H9 (cell line): ENCODE results near the gene TGFBR2. TPM values are rescaled to one million over a fixed set of nuclear protein-coding genes. Genes with fewer than 3 reads are reported as not detected.

Experiments
- DNase-seq: peaks from one replicate; pipeline ENCODE4 v3.0.0-alpha.2; 2017
- H2AFZ ChIP-seq: one replicate; pipeline ENCODE4 v1.6.1; 2013; ENCODE audit warnings: mild to moderate bottlenecking, low read length, control low read depth, moderate library complexity
- H2AK5ac ChIP-seq: 2 replicates; pipeline ENCODE4 v1.6.1; 2013; ENCODE audit warnings: low read length, control low read depth, mixed read lengths; ENCODE audit not compliant: insufficient read length
- H2BK120ac ChIP-seq: one replicate; pipeline ENCODE4 v1.6.1; 2013; ENCODE audit warnings: low read depth, mild to moderate bottlenecking, low read length, control low read depth, inconsistent platforms; ENCODE audit not compliant: poor library complexity, severe bottlenecking
- H2BK12ac ChIP-seq: 2 replicates; pipeline ENCODE4 v1.6.1; 2013; ENCODE audit warnings: low read length, control low read depth, mixed read lengths, low read depth; ENCODE audit not compliant: insufficient read length
- H2BK15ac ChIP-seq: 2 replicates; pipeline ENCODE4 v1.6.1; 2013; ENCODE audit warnings: low read depth, low read length, control low read depth
- H2BK20ac ChIP-seq: one replicate; pipeline ENCODE4 v1.6.1; 2013; ENCODE audit warnings: low read depth, mild to moderate bottlenecking, low read length, control low read depth, inconsistent platforms; ENCODE audit not compliant: poor library complexity, severe bottlenecking
- H2BK5ac ChIP-seq: 2 replicates; pipeline ENCODE4 v1.6.1; 2013; ENCODE audit warnings: low read length, control low read depth, mixed read lengths; ENCODE audit not compliant: insufficient read length
- H3K14ac ChIP-seq: 2 replicates; pipeline ENCODE4 v1.6.1; 2013; ENCODE audit warnings: low read length, control low read depth; ENCODE audit not compliant: insufficient read depth
- H3K18ac ChIP-seq: 2 replicates; pipeline ENCODE4 v1.6.1; 2013; ENCODE audit warnings: low read depth, mild to moderate bottlenecking, mixed read lengths, low read length, control low read depth; ENCODE audit not compliant: insufficient read length
- H3K23ac ChIP-seq: 2 replicates; pipeline ENCODE4 v1.6.1; 2013; ENCODE audit warnings: low read length, control low read depth, mixed read lengths, low read depth; ENCODE audit not compliant: insufficient read length
- H3K23me2 ChIP-seq: 2 replicates; pipeline ENCODE4 v1.6.1; 2013; ENCODE audit warnings: low read depth, mild to moderate bottlenecking, mixed read lengths, low read length, control low read depth; ENCODE audit not compliant: insufficient read length, poor library complexity, severe bottlenecking
- H3K27ac ChIP-seq: 2 replicates; pipeline ENCODE4 v1.5.1; 2013; ENCODE audit warnings: low read length, control low read depth, mixed read lengths, low read depth; ENCODE audit not compliant: insufficient read length
- H3K27me3 ChIP-seq: 2 replicates; pipeline ENCODE4 v1.6.1; 2013; ENCODE audit warnings: low read length, control low read depth, inconsistent platforms; ENCODE audit not compliant: insufficient read depth
- H3K4ac ChIP-seq: 2 replicates; pipeline ENCODE4 v1.6.1; 2013; ENCODE audit warnings: low read depth, mild to moderate bottlenecking, control low read depth, inconsistent platforms, low read length, moderate library complexity
- H3K4me1 ChIP-seq: 2 replicates; pipeline ENCODE4 v1.6.1; 2013; ENCODE audit warnings: low read length, control low read depth, inconsistent platforms; ENCODE audit not compliant: insufficient read depth
- H3K4me2 ChIP-seq: 2 replicates; pipeline ENCODE4 v1.6.1; 2013; ENCODE audit warnings: low read length, control low read depth, mixed read lengths; ENCODE audit not compliant: insufficient read length, insufficient read depth
- H3K56ac ChIP-seq: 2 replicates; pipeline ENCODE4 v1.6.1; 2013; ENCODE audit warnings: low read depth, mild to moderate bottlenecking, mixed read lengths, low read length, control low read depth; ENCODE audit not compliant: insufficient read length
- H3K79me1 ChIP-seq: 2 replicates; pipeline ENCODE4 v1.6.1; 2013; ENCODE audit warnings: low read depth, mild to moderate bottlenecking, moderate library complexity, low read length, control low read depth, inconsistent platforms; ENCODE audit not compliant: insufficient read depth, poor library complexity, severe bottlenecking
- H3K79me2 ChIP-seq: 2 replicates; pipeline ENCODE4 v1.6.1; 2013; ENCODE audit warnings: low read length, control low read depth, inconsistent platforms; ENCODE audit not compliant: insufficient read depth
- H3K9ac ChIP-seq: 2 replicates; pipeline ENCODE4 v1.6.1; 2013; ENCODE audit warnings: low read length, control low read depth, mixed read lengths; ENCODE audit not compliant: insufficient read length; ENCODE audit errors: extremely low read depth
- H3K9me3 ChIP-seq: one replicate; pipeline ENCODE4 v1.6.1; 2013; ENCODE audit warnings: low read depth, low read length, inconsistent platforms; ENCODE audit not compliant: control insufficient read depth
- H3T11ph ChIP-seq: one replicate; pipeline ENCODE4 v1.6.1; 2013; ENCODE audit warnings: mild to moderate bottlenecking, low read length, control low read depth, inconsistent platforms
- H4K20me1 ChIP-seq: one replicate; pipeline ENCODE4 v1.6.1; 2013; ENCODE audit not compliant: control insufficient read depth, insufficient read length, insufficient read depth
- H4K5ac ChIP-seq: 2 replicates; pipeline ENCODE4 v1.6.1; 2013; ENCODE audit warnings: low read depth, mild to moderate bottlenecking, mixed read lengths, low read length, control low read depth; ENCODE audit not compliant: insufficient read length
- H4K8ac ChIP-seq: replicated peaks from 2 replicates; pipeline ENCODE4 v1.6.1; 2013; ENCODE audit warnings: low read length, control low read depth, mixed read lengths, low read depth; ENCODE audit not compliant: insufficient read length
- H4K91ac ChIP-seq: 2 replicates; pipeline ENCODE4 v1.6.1; 2013; ENCODE audit warnings: low read depth, mild to moderate bottlenecking, moderate library complexity, mixed read lengths, low read length, control low read depth; ENCODE audit not compliant: insufficient read length
- H3K27ac Mint-ChIP-seq, 3 experiments: 2 replicates in 2 of 3; 3 replicates in 1 of 3; pipeline ENCODE4 v1.8.0; 2020 to 2021; ENCODE audit warnings: mixed read lengths in 3 of 3, mild to moderate bottlenecking in 1 of 3, moderate library complexity in 1 of 3
- H3K27me3 Mint-ChIP-seq: 2 replicates; pipeline ENCODE4 v1.8.0; 2021; ENCODE audit warnings: low read depth, mild to moderate bottlenecking, moderate library complexity, mixed read lengths
- H3K36me3 Mint-ChIP-seq, 3 experiments: 2 replicates in 2 of 3; 3 replicates in 1 of 3; pipeline ENCODE4 v1.8.0; 2020 to 2021; ENCODE audit warnings: low read depth in 3 of 3, mixed read lengths in 3 of 3; ENCODE audit not compliant: insufficient read depth in 1 of 3
- H3K4me1 Mint-ChIP-seq, 2 experiments: 2 replicates each; pipeline ENCODE4 v1.8.0; 2020; ENCODE audit warnings: mixed read lengths in 2 of 2
- H3K4me3 Mint-ChIP-seq, 2 experiments: 2 replicates in 1 of 2; 3 replicates in 1 of 2; pipeline ENCODE4 v1.8.0; 2020 to 2021; ENCODE audit warnings: mild to moderate bottlenecking in 2 of 2, mixed read lengths in 2 of 2, moderate library complexity in 1 of 2
- H3K9me3 Mint-ChIP-seq, 2 experiments: 2 replicates in 1 of 2; 3 replicates in 1 of 2; pipeline ENCODE4 v1.8.0; 2020; ENCODE audit warnings: mild to moderate bottlenecking in 2 of 2, mixed read lengths in 2 of 2, moderate library complexity in 1 of 2
- WGBS: extraction: QIAGEN DNeasy Blood & Tissue Kit; methylation state at CpG from one replicate; pipeline ENCODE4 v1.1.7; 2013; ENCODE audit warnings: missing lambda C conversion rate, low lambda C conversion rate, mixed read lengths; ENCODE audit not compliant: insufficient read length; ENCODE audit errors: extremely low coverage; 5-methylcytosine and 5-hydroxymethylcytosine counted together
- total RNA-seq: library from RNA; stranded (reverse); gene quantifications from 2 replicates; pipeline ENCODE4 v1.2.1, GENCODE V29; 2021
- TF ChIP-seq, protein P1 (sequence below): fragments of 200-600 bp; sonication (generic); conservative IDR thresholded peaks from 3 replicates; pipeline ENCODE4 v1.8.0; 2021; ENCODE audit warnings: antibody characterized with exemption, mild to moderate bottlenecking

TGFBR2 gene
- total RNA-seq, 1 experiment from 2014 or later = 10.6 TPM

DNA sequence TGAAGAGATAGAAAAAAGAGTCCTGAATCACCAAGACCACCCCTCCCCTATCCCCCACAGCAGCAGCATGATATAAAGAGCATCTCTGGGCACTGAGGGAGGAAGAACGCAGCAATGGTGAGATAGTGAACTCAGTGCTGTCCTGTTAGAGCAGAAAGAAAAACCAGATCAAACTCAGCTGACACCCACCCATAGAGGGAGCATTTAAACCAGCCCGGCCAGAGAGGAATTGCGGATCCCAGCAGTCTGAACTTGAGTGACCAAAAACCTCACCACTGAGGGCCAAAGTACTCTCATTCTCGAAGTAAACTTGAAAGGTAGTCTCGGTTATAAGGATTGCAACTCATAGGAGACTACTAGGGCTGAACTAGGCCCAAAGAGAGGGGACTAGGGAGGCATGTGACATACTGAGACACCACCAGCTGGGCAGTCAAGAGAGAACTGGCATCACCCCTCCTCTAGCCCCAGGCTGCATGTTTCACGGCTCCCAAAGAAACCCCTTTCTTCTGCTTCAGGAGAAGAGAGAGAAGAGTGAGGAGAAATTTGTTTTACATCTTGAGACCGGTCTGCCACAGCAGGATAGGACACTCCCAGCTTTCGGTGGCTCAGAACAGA is 39.2 kb upstream of the TGFBR2 start:
- no peak overlapping the region for H4K91ac ChIP-seq
- no peak overlapping the region for H3K23ac ChIP-seq
- H4K5ac ChIP-seq = no peak overlapping the region
- H3K79me1 ChIP-seq = no peaks in the 10 kb centered on the region
- no peak overlapping the region for H2AFZ ChIP-seq
- H3K4me1 Mint-ChIP-seq = peaks cover 5 to 9% of the 10 kb centered on the region in 2 experiments
- H2BK120ac ChIP-seq = no peak overlapping the region
- H3K27me3 ChIP-seq = no peaks in the 10 kb centered on the region
- no peak overlapping the region for H4K8ac ChIP-seq
- H3K4me3 Mint-ChIP-seq = no peak overlapping the region
- H3K9me3 Mint-ChIP-seq = no peaks in the 10 kb centered on the region
- H3K9ac ChIP-seq = no peak overlapping the region
- no peak overlapping the region for H2BK5ac ChIP-seq
- H3K27ac ChIP-seq = no peak overlapping the region
- no peak overlapping the region for H3T11ph ChIP-seq
- DNase-seq = peak; percentile 56
- no peak overlapping the region for H2AK5ac ChIP-seq
- H4K20me1 ChIP-seq = no peaks in the 10 kb centered on the region
- H3K9me3 ChIP-seq = no peaks in the 10 kb centered on the region
- H3K18ac ChIP-seq = no peak overlapping the region
- no peak overlapping the region for H3K4ac ChIP-seq
- no peak overlapping the region for H3K56ac ChIP-seq
- no peak overlapping the region for H2BK15ac ChIP-seq
- whole genome bisulfite sequencing = no CpG with 5 or more reads among the region's 8 CpGs
- peak overlapping the region in 1 of 3 experiments; percentile 30; a peak in 2 of 7 replicates for H3K27ac Mint-ChIP-seq
- no peaks in the 10 kb centered on the region for H3K36me3 Mint-ChIP-seq
- H2BK20ac ChIP-seq = no peak overlapping the region
- no peaks in the 10 kb centered on the region for H3K27me3 Mint-ChIP-seq
- H3K23me2 ChIP-seq = no peaks in the 10 kb centered on the region
- H3K4me1 ChIP-seq = no peaks in the 10 kb centered on the region
- TF ChIP-seq, protein P1, sequence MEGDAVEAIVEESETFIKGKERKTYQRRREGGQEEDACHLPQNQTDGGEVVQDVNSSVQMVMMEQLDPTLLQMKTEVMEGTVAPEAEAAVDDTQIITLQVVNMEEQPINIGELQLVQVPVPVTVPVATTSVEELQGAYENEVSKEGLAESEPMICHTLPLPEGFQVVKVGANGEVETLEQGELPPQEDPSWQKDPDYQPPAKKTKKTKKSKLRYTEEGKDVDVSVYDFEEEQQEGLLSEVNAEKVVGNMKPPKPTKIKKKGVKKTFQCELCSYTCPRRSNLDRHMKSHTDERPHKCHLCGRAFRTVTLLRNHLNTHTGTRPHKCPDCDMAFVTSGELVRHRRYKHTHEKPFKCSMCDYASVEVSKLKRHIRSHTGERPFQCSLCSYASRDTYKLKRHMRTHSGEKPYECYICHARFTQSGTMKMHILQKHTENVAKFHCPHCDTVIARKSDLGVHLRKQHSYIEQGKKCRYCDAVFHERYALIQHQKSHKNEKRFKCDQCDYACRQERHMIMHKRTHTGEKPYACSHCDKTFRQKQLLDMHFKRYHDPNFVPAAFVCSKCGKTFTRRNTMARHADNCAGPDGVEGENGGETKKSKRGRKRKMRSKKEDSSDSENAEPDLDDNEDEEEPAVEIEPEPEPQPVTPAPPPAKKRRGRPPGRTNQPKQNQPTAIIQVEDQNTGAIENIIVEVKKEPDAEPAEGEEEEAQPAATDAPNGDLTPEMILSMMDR = peak; percentile 45; the same call in 2 of the 3 replicates
- no peak overlapping the region for H3K4me2 ChIP-seq
- no peak overlapping the region for H3K14ac ChIP-seq
- H2BK12ac ChIP-seq = no peak overlapping the region
- H3K79me2 ChIP-seq = no peaks in the 10 kb centered on the region
